Activated CD8-positive, alpha-beta T cell treated with anti-CD3 and anti-CD28 coated beads for 36 hours (primary cell): ENCODE data around the gene SPATA20. TPM values are rescaled to one million over a fixed set of nuclear protein-coding genes. Genes with fewer than 3 reads are reported as not detected.

Experiments used
- ATAC-seq: fragments of 200-7000 bp; cut with Tn5 transposase; one replicate; pipeline ENCODE4 v1.10.0; 2021; ENCODE audit warnings: mild to moderate bottlenecking, moderate library complexity
- CTCF ChIA-PET: fragments of 350-600 bp; sonication (Branson Sonifier 250); formaldehyde crosslinking; loops from one replicate; lab custom pipeline; 2021; ENCODE audit warnings: antibody characterized with exemption; lab: Charles Lee
- POLR2A ChIA-PET: fragments of 350-600 bp; sonication (Branson Sonifier 250); formaldehyde crosslinking; loops from one replicate; lab custom pipeline; 2021; ENCODE audit warnings: antibody characterized with exemption; lab: Charles Lee
- DNase-seq: peaks from one replicate; pipeline ENCODE4 v3.0.0-alpha.2; 2020
- H3K27ac Mint-ChIP-seq: one replicate; pipeline ENCODE4 v1.8.0; 2021; ENCODE audit warnings: mild to moderate bottlenecking, mixed read lengths
- H3K27me3 Mint-ChIP-seq: one replicate; pipeline ENCODE4 v1.8.0; 2021; ENCODE audit warnings: mixed read lengths
- H3K36me3 Mint-ChIP-seq: one replicate; pipeline ENCODE4 v1.8.0; 2021; ENCODE audit warnings: low read depth, mixed read lengths
- H3K4me1 Mint-ChIP-seq: one replicate; pipeline ENCODE4 v1.8.0; 2021; ENCODE audit warnings: low read depth, mixed read lengths
- H3K4me3 Mint-ChIP-seq: one replicate; pipeline ENCODE4 v1.8.0; 2021; ENCODE audit warnings: mild to moderate bottlenecking, moderate library complexity, mixed read lengths
- H3K9me3 Mint-ChIP-seq: one replicate; pipeline ENCODE4 v1.8.0; 2021; ENCODE audit warnings: mixed read lengths
- CTCF ChIP-seq: fragments of 200-600 bp; IDR thresholded peaks from one replicate; pipeline ENCODE4 v1.8.0; 2022; ENCODE audit warnings: antibody characterized with exemption, mild to moderate bottlenecking
- intact Hi-C: fragments of 100-400 bp; cut with micrococcal nuclease; formaldehyde crosslinking; loops from one replicate; pipeline ENCODE4 v1.10.0; 2022
- total RNA-seq, 2 experiments: library from RNA; stranded (reverse); gene quantifications; one replicate each; pipeline ENCODE4 v1.2.3, GENCODE V29; 2021

The SPATA20 gene
- total RNA-seq, 2 experiments from 2014 or later, result 29.0 to 36.2 TPM

DNA sequence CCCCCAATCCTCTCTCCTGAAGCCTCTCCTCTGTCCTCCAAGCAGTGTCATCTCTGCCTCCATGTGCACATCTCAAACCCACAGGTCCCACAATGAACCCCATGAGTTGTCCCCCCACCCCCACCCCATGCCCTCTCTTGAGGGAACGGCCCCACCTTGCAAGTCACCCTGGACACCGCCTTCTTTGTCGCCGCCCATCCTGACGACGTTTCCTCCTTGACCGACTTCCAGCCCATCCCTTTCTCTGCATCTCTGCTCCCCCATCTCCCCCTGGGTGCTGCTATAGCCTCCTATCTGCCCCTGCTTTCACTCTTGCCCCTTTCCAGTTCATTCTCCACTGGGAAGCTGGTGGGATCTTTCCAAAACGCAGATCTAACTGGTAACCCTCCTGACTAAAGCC, 1.7 kb upstream of the SPATA20 start:
- TF ChIP-seq CTCF, result no peak
- ChIA-PET POLR2A (no interaction called here), CTCF (interaction anchor here (1.3 to 1.4 kb wide), 2 partner anchors 17 to 77 kb away, joined by 3 read pairs; no protein-coding TSS in a partner anchor)
- DNase-seq (no peak), ATAC-seq (no peak)
- Mint-ChIP-seq H3K4me3 (no peak overlapping the region), H3K9me3 (no peaks in the 10 kb centered on the region), H3K36me3 (no peaks in the 10 kb centered on the region), H3K27ac (no peak overlapping the region), H3K4me1 (peaks cover 11% of the 10 kb centered on the region), H3K27me3 (peaks cover 2% of the 10 kb centered on the region)
- intact Hi-C loops, result loop anchor here (10.0 kb wide), 2 partner anchors 149 to 299 kb away; no protein-coding TSS in a partner anchor

DNA sequence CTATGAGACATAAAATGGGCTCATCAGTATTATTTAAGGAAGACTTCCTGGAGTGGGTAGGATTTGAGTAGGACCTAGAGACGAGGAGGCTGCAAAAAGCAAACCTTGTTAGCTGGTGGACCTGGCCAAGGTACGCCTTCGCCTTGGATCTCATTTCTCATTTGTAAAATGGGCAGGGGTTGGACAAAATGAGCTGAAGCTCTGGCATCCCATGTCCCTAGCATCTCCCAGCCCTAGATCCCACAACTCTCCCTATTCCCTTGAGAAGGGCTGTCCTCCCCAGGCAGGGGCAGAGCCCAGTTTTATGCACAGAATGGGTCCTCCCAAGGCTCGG, 306 bp upstream of the SPATA20 start:
- Mint-ChIP-seq H3K36me3 (no peaks in the 10 kb centered on the region), H3K4me3 (peak overlapping the region; percentile 82), H3K27me3 (peaks cover 2% of the 10 kb centered on the region), H3K4me1 (peaks cover 10% of the 10 kb centered on the region), H3K27ac (no peak overlapping the region), H3K9me3 (no peaks in the 10 kb centered on the region)
- DNase-seq, result no peak
- POLR2A ChIA-PET, result no interaction called here
- intact Hi-C loops, result loop anchor here (2.0 to 10.0 kb wide), 3 partner anchors 76 to 298 kb away; no protein-coding TSS in a partner anchor
- TF ChIP-seq CTCF, result no peak
- CTCF ChIA-PET, result interaction anchor here (0.6 to 2.1 kb wide), 19 partner anchors 10 to 306 kb away, joined by 3 to 15 read pairs (median 3); no protein-coding TSS in a partner anchor
- no peak for ATAC-seq

- ATAC-seq, result no peak
- POLR2A ChIA-PET, result no interaction called here
Observed at GRCh38 chr17:50547736-50548083, 736 bp downstream of the SPATA20 start.

GRCh38 chr17:50548831-50549230, 1.9 kb downstream of the SPATA20 start:
- intact Hi-C loops, result loop anchor here (10.0 kb wide), 2 partner anchors 146 to 296 kb away; no protein-coding TSS in a partner anchor
- ChIA-PET POLR2A (no interaction called here), CTCF (interaction anchor here (0.9 to 3.5 kb wide), 2 partner anchors 14 to 76 kb away, joined by 3 to 28 read pairs; no protein-coding TSS in a partner anchor)
- Mint-ChIP-seq H3K4me1 (peaks cover 4% of the 10 kb centered on the region), H3K4me3 (no peak overlapping the region), H3K9me3 (no peaks in the 10 kb centered on the region), H3K27me3 (no peaks in the 10 kb centered on the region), H3K36me3 (no peaks in the 10 kb centered on the region), H3K27ac (no peak overlapping the region)
- DNase-seq, result no peak
- TF ChIP-seq CTCF, result no peak
- ATAC-seq, result no peak

More at GRCh38 chr17:50547736-50548083, 736 bp downstream of the SPATA20 start:
- CTCF ChIA-PET, result interaction anchor here (0.6 to 2.1 kb wide), 6 partner anchors 69 to 294 kb away, joined by 3 to 15 read pairs (median 4); no protein-coding TSS in a partner anchor
- H3K36me3 Mint-ChIP-seq, result no peaks in the 10 kb centered on the region
- H3K4me3 Mint-ChIP-seq, result peak overlapping the region; percentile 82
- no peaks in the 10 kb centered on the region for H3K9me3 Mint-ChIP-seq
- no peak for DNase-seq
- peaks cover 4% of the 10 kb centered on the region for H3K4me1 Mint-ChIP-seq
- intact Hi-C loops, result loop anchor here (2.0 to 10.0 kb wide), 3 partner anchors 75 to 297 kb away; no protein-coding TSS in a partner anchor
- peaks cover 2% of the 10 kb centered on the region for H3K27me3 Mint-ChIP-seq
- H3K27ac Mint-ChIP-seq, result peak overlapping the region; percentile 76
- no peak for TF ChIP-seq CTCF

DNA sequence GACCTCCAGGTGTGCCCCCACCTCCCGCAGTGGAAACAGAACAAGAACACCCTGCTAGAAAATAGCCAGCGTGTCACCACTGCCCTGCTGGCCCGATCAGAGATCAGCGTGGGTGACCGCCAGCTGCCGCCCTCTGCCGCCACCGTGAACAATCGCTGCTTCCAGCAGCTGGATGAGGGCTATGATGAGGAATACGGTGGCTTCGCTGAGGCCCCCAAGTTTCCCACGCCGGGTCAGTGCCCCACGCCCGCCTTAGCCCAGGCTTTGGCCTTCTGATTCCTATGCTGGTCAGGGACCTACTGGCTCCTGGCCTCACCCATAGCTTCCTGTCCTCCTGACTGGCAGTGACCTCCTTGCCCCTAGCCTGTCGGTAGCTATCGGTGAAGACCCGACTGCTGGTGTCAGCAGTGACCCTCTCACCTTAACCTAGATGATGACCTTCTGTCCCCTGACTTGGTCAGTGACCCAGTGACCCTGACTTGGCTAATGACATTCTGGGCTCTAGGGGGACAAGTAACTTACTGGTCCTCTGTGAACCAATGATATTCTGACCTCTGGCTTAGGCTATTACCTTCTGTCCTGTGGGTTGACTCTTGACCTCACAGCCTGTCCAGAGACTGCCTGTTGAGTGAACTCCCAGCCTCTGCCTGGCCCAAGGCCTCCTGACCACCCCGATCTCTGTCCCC, 2.4 kb downstream of the SPATA20 start:
- ATAC-seq, result no peak
- H3K4me1 Mint-ChIP-seq, result peaks cover 4% of the 10 kb centered on the region
- no peaks in the 10 kb centered on the region for H3K27me3 Mint-ChIP-seq
- no peak overlapping the region for H3K27ac Mint-ChIP-seq
- CTCF ChIA-PET, result interaction anchor here (0.9 to 3.5 kb wide), 4 partner anchors 13 to 415 kb away, joined by 3 to 28 read pairs (median 4); no protein-coding TSS in a partner anchor
- H3K9me3 Mint-ChIP-seq, result no peaks in the 10 kb centered on the region
- no peak for TF ChIP-seq CTCF
- DNase-seq, result no peak
- no peaks in the 10 kb centered on the region for H3K36me3 Mint-ChIP-seq
- intact Hi-C loops, result loop anchor here (10.0 kb wide), 2 partner anchors 145 to 295 kb away; no protein-coding TSS in a partner anchor
- no peak overlapping the region for H3K4me3 Mint-ChIP-seq
- POLR2A ChIA-PET, result interaction anchor here (1.1 kb wide), 1 partner anchor 70 kb away, joined by 4 read pairs; no protein-coding TSS in a partner anchor
